NT2/D1 (cell line): ENCODE results near the gene ZNF385B.

Experiments
- YY1 ChIP-seq: IDR thresholded peaks from 2 replicates; pipeline ENCODE4 v1.6.1; 2011; ENCODE audit not compliant: insufficient read length, insufficient read depth
- ZNF274 ChIP-seq: IDR thresholded peaks from 2 replicates; pipeline ENCODE4 v1.6.1; 2011; ENCODE audit warnings: mild to moderate bottlenecking, low read depth, low read length

DNA sequence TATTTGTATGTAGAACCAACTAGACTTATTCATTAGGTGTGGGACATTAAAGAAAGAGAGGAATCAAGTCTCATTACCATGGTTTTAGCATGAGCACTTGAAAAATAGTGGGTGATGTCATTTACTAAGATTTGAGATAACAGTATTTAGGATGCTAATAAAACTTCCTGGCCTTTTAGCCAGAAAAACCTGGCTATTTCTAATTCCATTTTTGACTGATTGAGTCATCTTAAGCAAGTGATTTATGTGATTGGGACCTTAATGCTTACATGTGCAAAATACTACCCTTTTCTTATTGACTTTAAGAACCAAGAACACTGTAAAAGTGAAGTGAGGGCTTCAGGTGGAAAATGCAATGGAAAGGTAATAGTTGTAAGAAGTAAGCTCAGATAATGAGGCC lies 400.0 kb downstream of the ZNF385B start:
- TF ChIP-seq YY1 (no peak), ZNF274 (no peak)
